ENCODE results near the gene PRKAB1. TPM values are rescaled to one million over a fixed set of nuclear protein-coding genes. Genes with fewer than 3 reads are reported as not detected.

Gene PRKAB1
- total RNA-seq, 1 experiment from 2014 or later: 25.0 TPM

- TF ChIP-seq SRF (IDR thresholded peaks at IDR 0.05; ENCODE audit: low read depth): no peak
- no peak for TF ChIP-seq ZNF274 (IDR thresholded peaks at IDR 0.05; ENCODE audit: low read depth, low read length)
- no peak for TF ChIP-seq REST (IDR thresholded peaks at IDR 0.05; ENCODE audit: low read depth)
- no peak for TF ChIP-seq SP1 (IDR thresholded peaks at IDR 0.05; ENCODE audit: low read depth)
- TF ChIP-seq EZH2 (IDR thresholded peaks at IDR 0.05): no peak
- TF ChIP-seq TCF7L2 (IDR thresholded peaks at IDR 0.05; ENCODE audit: borderline replicate concordance, extremely low read depth, insufficient read depth, insufficient read length): no peak
- TF ChIP-seq FOSL1 (IDR thresholded peaks at IDR 0.05; ENCODE audit: low read depth): no peak
- TF ChIP-seq MAX (IDR thresholded peaks at IDR 0.05): no peak
- Histone ChIP-seq H3K9me2 (ENCODE audit: insufficient read depth) (no peaks in the 10 kb centered on the region), H3K36me3 (ENCODE audit: control insufficient read depth in 1 of 2, insufficient read depth in 2 of 2, low read length in 2 of 2) (peaks cover 9 to 44% of the 10 kb centered on the region in 2 experiments; a peak in 3 of 4 replicates), H3K79me2 (ENCODE audit: insufficient read depth, low read length) (no peaks in the 10 kb centered on the region), H3K27ac (ENCODE audit: low read depth, low read length) (no peak overlapping the region), H3K4me1 (ENCODE audit: control insufficient read depth in 1 of 2, insufficient read depth in 2 of 2, low read length in 2 of 2) (no peaks in the 10 kb centered on the region), H4K20me1 (ENCODE audit: insufficient read depth) (no peaks in the 10 kb centered on the region), H3K4me3 (replicated peaks in 1 of 2; ENCODE audit: low read depth in 1 of 2, low read length in 2 of 2) (no peak overlapping the region), H3K27me3 (ENCODE audit: insufficient read depth, low read length) (no peaks in the 10 kb centered on the region), H2AFZ (ENCODE audit: low read depth, low read length, poor library complexity, severe bottlenecking) (no peak overlapping the region), H3K9me3 (ENCODE audit: control insufficient read depth in 1 of 2, insufficient read depth in 1 of 2, low read depth in 1 of 2, low read length in 2 of 2) (no peaks in the 10 kb centered on the region), H3K9ac (ENCODE audit: low read length) (no peak overlapping the region), H3K4me2 (ENCODE audit: low read length) (no peak overlapping the region)
- ATAC-seq (no peak), DNase-seq (ENCODE audit: low read depth, low spot score) (no peak)
- intact Hi-C loops (cut with micrococcal nuclease): no loop called here
- no TSS peak for BruUV-seq (replicated peaks)
- CTCF ChIA-PET: no interaction called here
- POLR2A ChIA-PET: interaction anchor here (1.3 kb wide), 1 partner anchor 9 kb away, joined by 3 read pairs; no protein-coding TSS in a partner anchor
- RAD21 ChIA-PET (ENCODE audit: low non-redundant PET in 1 of 2, low total read pairs in 2 of 2, uncharacterized antibody in 2 of 2, unreplicated experiment in 2 of 2): no interaction called here
Measured at GRCh38 chr12:119730381-119730780, 62.4 kb downstream of the PRKAB1 start.

MicroRNAs within 50 kb of the gene (microRNA counts, 767-probe panel; counts per million panel counts)
- microRNA hsa-miR-1178: not detected

Small RNA genes lying within 50 kb of the gene (microRNA-seq; reads per million reads assigned to microRNA genes)
- gene MIR1178 (ENCODE audit: borderline number of aligned reads): not detected

Other genes with a start within 250 kb of the PRKAB1 start
- not detected for gene TMEM233, start 74.4 kb upstream of the PRKAB1 start, total RNA-seq (2021; ENCODE audit: unreplicated experiment)
- 54.2 TPM for gene CIT, start 209.2 kb downstream of the PRKAB1 start, total RNA-seq (2021; ENCODE audit: unreplicated experiment)

Measured in HCT116 (cell line).